NB4 (cell line): ENCODE results near the gene ACOT9.

Experiments
- CTCF ChIP-seq: IDR thresholded peaks from one replicate; pipeline ENCODE4 v1.5.1; 2012; ENCODE audit warnings: low read depth, low read length
- POLR2A ChIP-seq: IDR thresholded peaks from 2 replicates; pipeline ENCODE4 v1.6.1; 2011; ENCODE audit warnings: mild to moderate bottlenecking; ENCODE audit not compliant: insufficient read length; ENCODE audit errors: extremely low read depth
- TF ChIP-seq, protein P1 (sequence below): IDR thresholded peaks from 2 replicates; pipeline ENCODE4 v1.6.1; 2011; ENCODE audit warnings: low read depth, low read length

DNA sequence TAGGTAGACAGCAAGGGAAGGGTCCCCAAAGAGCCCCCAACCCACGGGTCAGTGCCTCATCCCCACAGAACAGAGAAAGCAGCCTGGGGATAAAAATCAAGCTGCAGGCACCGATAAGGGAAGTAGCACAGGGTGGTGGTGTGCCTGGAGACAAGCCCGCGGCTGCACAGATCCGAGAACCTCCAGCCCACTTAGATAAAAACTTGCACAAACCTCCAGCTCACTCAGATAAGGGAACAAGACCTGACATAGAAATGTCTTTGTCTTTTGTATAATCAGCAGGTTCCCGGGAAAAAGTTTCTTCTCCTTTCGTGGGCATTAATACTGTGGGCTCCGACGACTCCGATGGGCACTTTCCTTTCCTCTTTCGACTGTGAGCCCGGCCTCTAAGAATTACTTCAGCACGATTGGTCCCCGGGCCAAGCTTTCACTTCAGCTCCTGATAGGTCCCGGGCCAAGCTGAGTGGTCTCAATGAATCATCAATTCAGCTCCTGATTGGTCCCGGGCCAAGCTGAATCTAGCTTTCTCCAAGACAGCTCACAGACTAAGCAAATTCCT lies 43.4 kb downstream of the ACOT9 start:
- no peak for TF ChIP-seq POLR2A
- no peak for TF ChIP-seq CTCF
- TF ChIP-seq, protein P1, sequence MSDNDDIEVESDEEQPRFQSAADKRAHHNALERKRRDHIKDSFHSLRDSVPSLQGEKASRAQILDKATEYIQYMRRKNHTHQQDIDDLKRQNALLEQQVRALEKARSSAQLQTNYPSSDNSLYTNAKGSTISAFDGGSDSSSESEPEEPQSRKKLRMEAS = no peak
